COLO668 (cell line): ENCODE measurements around the gene EXOSC6.
"Not testable (repeated sequence)": the region's sequence is repeated elsewhere in the genome, so short reads cannot be mapped to it uniquely, and the experiment has no call there.

Experiments
- DNase-seq: peaks from one replicate; lab custom pipeline; 2025; ENCODE audit not compliant: unreplicated experiment; lab: John Stamatoyannopoulos, UW

The EXOSC6 gene

DNA sequence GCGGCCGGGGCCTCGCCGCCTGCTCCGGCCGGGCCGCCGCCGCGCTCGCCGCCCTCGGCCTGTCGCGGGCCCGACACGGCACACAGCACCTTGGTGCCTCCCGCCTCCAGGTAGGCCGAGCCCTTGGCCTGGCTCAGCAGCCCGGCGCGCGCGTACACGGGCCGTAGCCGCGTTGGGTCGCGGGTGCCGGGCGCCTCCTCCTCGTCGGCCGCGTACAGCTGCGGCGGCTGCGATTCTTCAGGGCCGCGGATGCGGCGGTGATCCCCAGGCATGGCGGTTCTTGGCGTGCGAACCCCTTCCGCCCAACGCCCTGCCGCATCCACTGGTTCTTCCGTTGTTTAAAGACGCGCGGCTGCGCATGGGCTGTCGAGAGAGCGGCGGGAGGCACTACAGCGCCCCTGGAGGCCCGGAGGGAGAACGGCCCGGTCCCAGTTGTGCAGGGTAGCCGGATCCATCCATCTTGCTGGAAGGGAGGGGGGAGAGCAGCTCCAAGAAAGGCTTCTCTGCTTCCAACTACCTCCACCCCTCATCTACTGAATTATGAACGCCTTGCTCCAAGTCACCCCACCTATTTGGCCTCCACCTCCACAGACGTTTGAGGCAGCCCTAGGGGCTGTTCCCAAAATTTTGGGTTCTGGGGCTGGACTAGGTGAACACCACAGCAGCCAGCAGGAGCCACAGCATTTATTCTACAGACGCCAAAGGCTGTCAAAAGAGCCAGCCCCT lies at the start of gene EXOSC6:
EXOSC6 (minus strand) TSS at position 312 of the 726 bp plus-strand sequence; CDS start at position 272, 40 bp downstream.
- peak; percentile 95 for DNase-seq

DNA sequence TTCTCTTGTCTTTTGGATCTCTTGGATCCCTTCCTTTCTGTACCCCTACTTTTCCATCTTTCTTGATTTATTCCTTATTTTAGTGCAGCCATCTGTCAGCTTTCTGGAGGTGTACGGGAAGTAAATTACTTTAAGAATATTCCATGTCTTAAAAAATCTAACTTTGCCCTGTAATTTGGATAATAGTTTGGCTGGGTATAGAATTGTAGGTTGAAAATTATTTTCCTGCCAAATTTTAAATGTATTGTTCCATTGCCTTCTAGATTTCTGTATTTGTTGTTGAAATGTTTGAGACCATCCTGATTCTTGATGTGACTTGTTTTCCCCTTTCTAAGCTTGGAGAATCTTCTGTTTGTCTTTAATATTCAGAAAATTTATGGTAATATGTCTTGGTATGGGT lies 49.4 kb upstream of the EXOSC6 start:
- no peak for DNase-seq

DNA sequence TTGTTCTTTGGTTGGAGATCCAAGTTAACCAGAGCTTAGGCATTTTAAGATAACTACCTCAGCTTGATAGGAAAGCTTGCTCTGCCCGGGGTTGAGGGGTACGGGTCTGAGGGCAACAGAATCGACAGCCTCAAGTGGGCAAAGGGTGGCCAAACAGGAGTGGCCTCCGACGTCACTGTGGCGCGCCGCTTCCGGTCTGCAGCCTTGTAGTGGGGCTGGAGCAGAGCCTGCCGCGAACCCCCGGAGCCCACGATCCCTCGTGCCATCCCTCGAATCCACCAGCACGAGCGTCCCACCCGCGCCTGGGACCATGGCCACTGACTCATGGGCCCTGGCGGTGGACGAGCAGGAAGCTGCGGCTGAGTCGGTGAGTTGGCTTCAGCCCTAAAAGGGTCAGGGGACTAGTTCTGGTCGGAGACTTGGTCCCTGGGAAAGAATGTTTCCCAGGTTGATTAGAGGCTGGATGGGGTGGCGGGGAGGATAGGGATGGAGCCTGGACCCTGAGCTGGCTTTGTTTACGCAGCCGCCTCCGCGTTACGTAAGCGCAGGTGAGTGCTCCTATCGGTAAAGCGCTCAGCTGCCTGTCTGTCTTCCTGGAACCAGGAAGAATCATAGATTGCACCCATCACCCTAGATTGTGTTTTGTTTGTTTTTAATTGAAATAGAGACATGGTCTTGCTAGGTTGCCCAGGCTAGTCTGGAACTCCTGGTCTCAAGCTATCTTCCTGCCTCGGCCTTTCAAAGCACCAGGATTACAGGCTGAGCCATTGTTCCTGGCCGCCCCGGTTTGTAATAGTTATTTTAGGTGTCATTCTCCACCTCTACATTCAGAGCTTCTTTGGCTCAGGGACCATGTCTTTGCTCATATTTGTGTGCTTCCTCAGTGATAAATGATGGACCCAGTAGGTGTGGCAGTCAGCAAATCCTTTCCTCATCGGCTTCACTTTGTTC lies 47.5 kb upstream of the EXOSC6 start, which contains the start of gene DDX19B:
DDX19B (plus strand) TSS at position 199 of the 951 bp plus-strand sequence; CDS start at position 311, 112 bp downstream.
- peak; percentile 89 for DNase-seq

DNA sequence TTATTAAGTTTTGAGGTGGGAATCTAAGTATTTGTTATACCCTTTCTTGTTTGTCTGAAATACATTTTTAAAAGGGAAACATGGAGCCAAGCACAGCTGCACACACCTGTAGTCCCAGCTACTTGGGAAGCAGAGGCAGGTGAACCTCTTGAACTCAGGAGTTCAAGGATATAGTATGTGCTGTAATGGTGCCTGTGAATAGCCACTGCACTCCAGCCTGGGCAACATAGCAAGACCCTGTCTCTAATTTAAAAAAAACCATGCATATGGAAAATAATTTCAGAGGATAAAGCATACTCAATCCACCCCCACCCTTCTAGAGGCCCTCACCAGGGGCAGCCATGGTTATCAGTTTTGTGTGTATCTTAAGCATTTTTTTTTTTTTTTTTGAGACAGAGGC lies 43.9 kb upstream of the EXOSC6 start:
- DNase-seq = no peak

DNA sequence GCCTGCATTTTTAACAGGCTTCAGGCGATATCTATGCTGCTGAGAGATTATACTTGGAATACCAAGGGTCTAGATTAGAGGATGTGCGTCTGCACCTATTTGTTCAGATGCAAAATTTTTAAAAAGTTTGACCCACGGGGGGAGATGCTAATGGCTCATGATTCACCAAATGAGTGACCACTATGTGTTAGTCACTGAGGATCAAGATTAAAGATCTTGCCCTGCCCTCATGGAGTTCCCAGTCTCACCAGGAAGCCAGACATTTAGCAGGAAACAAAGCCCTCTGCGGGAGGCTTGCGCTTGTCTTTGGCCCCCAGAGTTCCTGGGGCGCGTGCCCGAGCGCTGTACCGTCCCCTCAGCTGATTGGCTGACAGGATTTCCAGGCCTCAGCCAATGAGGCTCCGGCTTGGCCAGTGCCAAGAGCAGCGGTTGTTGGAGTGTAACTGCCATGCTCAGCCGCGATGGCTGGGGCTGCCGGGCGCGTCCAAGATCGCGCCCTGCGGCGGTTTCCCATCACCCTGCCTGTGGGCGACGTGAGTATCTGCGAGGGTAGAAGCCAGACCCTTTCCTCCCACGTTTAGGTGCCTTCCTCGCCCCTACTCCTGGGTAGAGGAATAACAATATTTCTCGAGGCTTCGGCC lies 42.8 kb upstream of the EXOSC6 start:
- no peak for DNase-seq

DNA sequence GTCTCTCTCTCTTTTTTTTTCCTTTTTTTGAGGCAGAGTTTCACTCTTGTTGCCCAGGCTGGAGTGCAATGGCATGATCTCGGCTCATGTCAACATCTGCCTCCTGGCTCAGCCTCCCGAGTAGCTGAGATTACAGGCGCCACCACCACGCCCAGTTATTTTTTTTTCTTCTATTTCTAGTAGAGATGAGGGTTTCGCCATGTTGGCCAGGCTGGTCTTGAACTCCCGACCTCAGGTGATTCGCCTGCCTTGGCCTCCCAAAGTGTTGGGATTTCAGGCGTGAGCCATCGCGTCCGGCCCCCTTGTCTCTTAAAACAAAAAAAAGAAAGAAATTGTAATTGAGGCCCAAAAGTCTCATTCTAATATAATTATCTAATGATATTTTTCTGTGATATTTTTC lies 40.4 kb upstream of the EXOSC6 start:
- not testable (repeated sequence) for DNase-seq

DNA sequence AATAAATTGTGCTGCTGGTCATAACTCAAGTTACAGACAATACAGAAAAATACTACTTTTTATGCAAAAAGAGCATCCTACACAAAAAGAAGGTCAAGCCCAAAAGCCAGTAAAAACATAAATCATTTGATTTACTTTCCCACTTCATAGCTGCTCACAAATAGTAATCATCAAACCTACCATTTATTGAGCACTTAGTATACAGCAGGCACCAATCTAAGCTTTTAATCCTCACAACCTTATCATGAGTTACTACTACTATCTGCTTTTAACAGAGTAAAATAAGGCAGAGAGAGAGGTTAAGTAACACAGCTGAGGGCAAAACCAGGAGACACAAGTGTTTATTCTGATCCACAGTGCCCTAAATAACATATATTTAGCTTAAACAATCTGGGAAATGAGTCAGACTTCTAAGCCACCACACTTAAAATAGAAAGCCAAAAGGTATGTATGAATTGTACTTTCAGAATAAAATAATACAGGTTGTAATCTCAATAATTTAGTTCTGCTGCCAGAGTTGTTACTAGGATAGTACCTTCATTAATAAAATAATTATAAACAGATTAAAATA lies 39.3 kb upstream of the EXOSC6 start:
- DNase-seq = no peak

DNA sequence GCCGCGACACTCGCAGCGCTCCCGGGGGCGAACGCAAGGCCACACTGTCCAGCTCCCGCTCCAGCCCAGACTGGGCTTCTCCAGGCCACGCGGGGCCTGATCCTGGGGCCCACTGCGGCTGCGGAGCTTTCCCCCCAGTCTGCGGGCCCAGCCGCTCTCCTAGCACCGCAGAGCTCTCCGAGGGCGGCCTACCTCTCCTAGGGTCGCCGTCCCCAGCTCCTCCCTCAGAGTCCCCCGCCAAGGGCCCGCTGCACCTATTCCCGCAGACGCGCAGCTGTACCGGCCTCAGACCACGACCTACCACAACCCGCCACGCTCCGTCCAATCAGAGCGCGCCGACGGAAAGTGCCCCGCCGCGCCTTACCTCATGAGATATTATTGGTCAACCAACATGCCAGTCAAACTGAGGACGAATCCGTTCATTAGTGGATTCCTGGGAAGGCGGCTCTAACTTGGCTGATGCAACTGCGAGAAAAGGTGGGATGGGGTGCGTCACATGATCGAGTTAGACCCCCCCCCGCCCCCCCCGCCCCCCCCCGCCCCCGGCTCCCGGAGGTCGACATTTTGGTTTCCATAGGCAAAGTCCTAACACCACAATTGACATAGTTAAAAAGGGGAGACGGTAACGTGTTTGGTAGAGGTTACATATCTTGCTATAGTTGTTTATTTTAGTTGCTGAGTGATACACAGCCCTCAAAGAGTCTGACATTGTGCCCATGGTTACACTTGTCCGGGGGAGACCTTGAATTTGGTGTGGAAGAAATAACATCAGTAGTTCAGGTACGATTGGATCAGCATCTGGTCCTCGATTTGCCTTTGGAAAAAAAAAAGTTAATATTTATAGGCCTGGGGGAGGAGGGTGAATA lies 37.7 kb upstream of the EXOSC6 start, which contains the start of gene AARS1:
AARS1 (minus strand) TSS at position 278 of the 866 bp plus-strand sequence. CDS start 6,743 bp downstream, outside the sequence.
- DNase-seq = peak; percentile 98

DNA sequence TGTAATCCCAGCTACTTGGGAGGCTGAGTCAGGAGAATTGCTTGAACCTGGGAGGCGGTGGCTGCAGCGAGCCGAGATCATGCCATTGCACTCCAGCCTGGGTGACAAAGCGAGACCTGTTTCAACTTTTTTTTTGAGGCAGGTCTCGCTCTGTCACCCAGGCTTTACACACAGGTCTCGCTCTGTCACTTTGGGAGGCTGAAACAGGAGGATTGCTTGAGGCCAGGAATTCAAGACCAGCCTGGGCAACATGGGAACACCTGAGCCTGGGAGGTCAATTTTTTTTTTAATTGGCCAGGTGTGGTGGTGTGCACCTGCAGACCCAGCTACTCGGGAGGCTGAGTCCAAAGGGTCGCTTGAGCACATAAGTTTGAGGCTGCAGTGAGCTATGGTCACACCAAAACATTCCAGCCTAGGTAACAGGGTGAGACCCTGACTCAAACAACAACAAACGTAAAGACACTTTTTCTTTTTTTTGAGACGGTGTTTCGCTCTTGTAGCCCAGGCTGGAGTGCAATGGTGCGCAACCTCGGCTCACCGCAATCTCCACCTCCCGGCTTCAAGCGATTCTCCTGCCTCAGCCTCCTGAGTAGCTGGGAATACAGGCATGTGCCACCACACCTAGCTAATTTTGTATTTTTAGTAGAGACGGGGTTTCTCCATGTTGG lies 35.7 kb upstream of the EXOSC6 start:
- not testable (repeated sequence) for DNase-seq

DNA sequence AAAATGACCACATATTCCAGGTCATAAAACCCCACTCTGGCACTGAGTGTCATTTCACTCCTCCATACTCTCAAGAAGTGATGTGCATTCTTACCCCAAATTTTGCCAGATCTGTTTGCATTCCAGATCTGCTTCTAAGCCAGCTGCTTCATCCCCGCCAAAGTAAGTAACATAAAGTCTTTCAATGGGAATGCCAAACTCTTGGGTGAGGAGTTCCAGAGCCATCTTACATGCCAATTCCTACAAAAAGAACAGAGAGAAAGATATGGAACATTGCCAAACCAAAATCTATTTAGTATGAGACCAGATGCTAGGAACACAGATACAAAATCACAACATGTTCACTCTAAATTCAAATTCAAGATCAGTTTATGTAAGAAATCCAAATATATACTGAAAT lies 24.7 kb upstream of the EXOSC6 start:
- no peak for DNase-seq

DNA sequence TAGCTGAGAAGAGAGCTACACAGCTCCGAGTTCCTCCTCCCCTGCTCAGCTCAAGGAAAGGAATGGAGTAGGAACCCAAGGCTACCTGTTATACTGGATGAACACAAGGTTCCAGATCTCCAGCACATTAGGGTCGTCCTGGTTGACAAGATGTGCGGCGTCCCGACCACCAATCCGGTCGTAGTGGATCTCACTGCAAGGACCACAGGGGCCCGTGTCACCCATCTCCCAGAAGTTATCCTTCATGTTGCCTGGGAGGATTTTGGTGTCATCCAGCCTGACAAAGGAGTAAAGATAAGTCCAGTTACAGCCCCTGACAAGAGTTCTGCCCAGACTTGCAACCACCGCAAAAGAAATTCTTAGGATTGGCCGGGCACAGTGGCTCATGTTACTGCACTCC lies 20.0 kb upstream of the EXOSC6 start:
- DNase-seq = no peak

DNA sequence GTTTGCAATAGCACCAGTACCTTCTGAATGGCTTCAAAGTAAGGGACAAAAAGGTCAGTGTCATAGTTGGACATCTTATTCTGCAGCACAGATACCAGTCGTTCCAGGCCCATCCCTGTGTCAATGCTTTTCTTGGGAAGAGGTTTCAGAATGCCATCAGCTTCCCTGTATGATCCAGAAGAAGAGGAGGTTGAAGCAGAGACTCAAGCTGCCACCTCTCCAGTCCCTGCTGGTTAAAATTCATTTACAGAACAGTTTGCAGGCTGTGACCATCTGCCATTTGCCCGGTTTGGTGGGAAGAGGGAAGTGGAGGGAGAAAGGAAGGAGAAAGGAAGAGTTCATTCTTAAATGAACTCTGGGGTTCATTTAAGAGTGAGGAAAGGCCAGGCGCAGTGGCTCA lies 18.4 kb upstream of the EXOSC6 start:
- DNase-seq = no peak

DNA sequence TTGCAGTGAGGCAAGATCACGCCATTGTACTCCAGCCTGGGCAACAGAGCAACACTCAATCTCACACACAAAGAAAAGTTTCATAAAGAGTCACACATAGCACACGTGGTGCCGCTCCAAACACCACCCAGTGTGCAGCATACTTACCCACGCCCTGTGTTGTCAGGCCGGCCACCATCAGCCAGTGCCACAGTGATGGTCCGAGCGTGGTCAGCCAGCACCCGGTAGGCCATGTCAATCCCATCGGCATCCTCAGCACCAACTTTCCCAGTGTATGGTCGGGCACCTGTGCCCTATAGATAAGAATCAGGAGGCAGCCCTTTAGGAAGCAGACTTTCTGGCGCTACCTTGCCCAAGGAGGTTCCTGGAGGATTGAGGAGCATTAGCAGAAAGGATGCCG lies 17.7 kb upstream of the EXOSC6 start:
- no peak for DNase-seq

DNA sequence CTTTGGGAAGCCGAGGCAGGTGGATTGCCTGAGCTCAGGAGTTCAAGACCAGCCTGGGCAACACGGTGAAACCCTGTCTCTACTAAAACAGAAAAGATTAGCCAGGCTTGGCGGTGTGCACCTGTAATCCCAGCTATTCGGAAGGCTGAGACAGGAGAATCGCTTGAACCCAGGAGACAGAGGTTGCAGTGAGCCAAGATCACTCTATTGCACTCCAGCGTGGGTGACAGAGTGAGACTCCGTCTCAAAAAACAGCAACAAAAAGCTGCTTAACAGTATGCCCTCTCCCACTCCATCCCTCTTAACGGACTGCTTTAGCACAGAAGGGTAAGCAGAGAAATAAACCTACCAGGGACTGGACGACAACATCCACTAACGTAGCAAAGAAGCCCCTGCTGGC lies 16.2 kb upstream of the EXOSC6 start:
- not testable (repeated sequence) for DNase-seq

DNA sequence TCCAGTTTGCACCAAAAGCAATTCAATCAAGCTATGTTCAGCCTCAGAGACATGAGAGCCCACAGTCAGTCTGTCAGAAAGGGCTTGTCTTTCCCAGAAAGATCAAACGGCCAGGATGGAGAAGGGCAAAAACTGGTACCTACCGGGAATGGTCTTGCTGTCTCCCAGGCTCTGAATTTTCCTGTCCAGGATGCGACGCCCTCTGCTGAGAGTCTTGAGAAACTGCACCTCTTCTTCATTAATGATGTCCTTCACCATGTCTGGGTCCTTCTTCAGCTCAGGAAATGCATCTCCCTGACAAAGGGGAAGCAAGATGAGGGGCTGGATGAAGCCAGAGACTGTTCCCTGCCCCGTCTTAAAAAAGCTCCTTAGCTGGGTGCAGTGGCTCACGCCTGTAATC lies 15.8 kb upstream of the EXOSC6 start:
- DNase-seq = peak; percentile 27

DNA sequence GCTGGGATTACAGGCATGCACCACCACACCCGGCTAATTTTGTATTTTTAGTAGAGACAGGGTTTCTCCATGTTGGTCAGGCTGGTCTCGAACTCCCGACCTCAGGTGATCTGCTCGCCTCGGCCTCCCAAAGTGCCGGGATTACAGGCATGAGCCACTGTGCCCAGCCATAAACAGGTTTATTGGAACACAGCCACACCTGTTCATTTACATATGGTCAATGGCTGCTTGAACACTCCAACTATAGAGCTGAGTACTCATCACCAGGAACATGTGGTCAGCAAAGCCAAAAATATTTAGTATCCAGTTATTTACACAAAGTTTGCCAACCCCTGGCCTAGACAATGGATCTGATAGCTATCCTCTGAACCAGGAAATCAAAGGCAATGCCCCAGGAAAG lies 8.2 kb upstream of the EXOSC6 start:
- not testable (repeated sequence) for DNase-seq

DNA sequence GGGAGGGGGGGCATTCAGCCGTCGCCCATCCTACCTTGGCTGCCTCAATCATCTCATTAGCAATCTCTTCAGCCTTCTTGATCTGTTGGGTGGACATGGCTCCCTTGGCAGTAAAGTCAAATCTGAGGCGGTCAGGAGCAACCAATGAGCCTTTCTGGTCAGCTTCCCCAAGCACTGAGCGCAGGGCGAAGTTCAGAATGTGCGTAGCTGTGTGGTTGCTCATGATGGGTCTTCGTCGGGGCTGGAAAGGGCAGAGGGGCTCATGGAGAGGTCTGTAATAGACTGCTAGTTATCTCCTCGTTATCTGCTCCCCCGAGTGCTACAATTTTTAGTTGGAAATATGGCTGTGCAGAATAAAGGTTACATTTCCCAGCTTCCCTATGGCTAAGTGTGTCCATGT lies 7.2 kb upstream of the EXOSC6 start:
- DNase-seq = no peak

DNA sequence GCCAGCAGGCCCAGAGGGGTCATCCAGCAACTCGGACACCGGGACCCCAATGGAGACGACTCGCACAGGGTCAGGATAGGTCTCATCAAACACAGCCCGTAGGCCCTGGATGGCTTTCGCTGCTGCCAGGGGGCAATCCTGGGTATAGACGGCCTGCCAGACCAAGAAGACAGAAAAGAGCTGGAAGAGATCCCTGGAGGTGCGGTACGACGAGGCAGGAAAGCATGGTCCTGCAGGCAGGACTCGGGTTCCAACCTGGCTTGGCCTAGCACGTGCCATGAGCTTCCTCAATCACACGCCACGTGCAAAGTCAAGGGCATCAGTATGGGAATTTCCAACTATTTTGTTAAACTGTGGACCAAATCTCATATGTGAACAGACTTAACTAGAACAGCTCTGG lies 6.3 kb upstream of the EXOSC6 start:
- DNase-seq = no peak

DNA sequence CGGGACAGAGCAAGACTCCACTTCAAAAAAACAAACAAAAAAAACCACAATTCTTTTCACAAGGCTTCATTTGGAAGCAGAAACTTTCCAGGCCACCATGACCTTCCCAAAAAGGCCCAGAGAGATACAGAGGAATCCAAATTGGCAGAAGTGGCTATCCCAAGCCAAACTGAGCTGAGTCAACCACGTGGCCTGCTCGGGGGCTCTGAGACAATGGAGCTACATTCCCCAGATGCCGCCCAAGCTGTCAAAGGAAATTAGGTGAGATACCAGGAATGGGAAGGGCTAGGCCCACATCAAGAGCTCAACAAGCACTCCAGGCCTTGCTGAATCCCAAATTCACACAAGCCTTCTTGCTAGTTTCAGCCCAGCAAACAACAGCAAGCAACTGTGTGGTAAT lies 5.7 kb upstream of the EXOSC6 start:
- no peak for DNase-seq

DNA sequence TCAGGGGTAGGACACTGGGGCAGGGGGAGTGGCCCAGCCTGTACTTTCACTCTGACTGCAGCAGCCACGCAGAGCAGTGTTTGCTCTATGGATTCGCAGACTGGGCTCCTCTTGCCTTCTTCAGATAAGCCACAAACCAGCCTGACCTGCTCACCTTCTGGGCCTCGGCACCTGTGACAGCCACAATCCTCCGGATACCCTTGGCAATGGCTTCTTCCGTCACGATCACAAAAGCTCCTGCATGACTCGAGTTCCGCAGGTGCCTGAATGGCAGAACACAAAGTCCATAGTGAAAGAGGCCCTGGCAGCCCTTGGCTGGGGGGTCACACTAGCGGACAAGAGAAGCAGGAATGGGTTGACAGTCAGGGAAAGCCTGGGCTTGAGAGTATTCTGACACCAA lies 3.8 kb upstream of the EXOSC6 start:
- no peak for DNase-seq
